Transverse colon (tissue), 4 donors: Measurements from ENCODE around the gene BLZF1.

ENCODE experiments used
- CTCF ChIP-seq, 5 experiments: fragments of 200-600 bp in 3 of 5; fragments of 450-650 bp in 2 of 5; sonication (generic) in 3 of 5; IDR thresholded peaks; 1 replicate in 2 of 5; 2 replicates in 3 of 5; pipeline ENCODE4 v1.5.1; 2016 to 2017; ENCODE audit warnings: antibody characterized with exemption in 5 of 5, inconsistent platforms in 3 of 5, mild to moderate bottlenecking in 2 of 5, moderate library complexity in 1 of 5
- POLR2A ChIP-seq: fragments of 450-650 bp; IDR thresholded peaks from one replicate; pipeline ENCODE4 v1.6.1; 2016; ENCODE audit warnings: antibody characterized with exemption, mild to moderate bottlenecking, moderate library complexity
- POLR2AphosphoS5 ChIP-seq, 3 donors: sonication (generic); formaldehyde crosslinking; IDR thresholded peaks; one replicate each; pipeline ENCODE4 v1.6.1; 2016; ENCODE audit warnings: antibody characterized with exemption in 3 of 3

DNA sequence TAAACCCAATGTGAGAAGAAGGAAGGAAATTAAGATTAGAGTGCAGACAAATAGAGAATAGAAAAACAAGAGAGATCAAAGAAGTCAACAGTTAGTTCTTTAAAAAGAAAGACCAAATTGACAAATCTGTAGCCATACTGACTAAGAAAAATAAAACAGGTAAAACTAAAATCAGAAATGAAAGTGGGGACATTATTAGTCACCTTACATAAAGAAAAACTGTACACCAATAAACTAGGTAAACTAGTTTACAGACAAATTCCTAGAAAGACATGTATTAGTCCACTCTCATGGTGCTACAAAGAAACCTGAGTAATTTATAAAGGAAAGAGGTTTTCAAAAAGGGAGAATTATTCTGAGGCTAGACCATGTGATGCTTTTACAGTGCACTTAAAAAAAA, 22.3 kb downstream of the BLZF1 start:
- no peak for TF ChIP-seq POLR2A
- TF ChIP-seq POLR2AphosphoS5 (IDR thresholded peaks at IDR 0.05): no peak
- TF ChIP-seq CTCF (IDR thresholded peaks at IDR 0.05): no peak
